Epithelial cell of esophagus (primary cell): Measurements from ENCODE around the gene GRIK1.

Experiments
- DNase-seq: peaks from one replicate; pipeline ENCODE4 v3.0.0; 2010; ENCODE audit warnings: low read depth
- H3K4me3 ChIP-seq: 2 replicates; pipeline ENCODE4 v1.5.1; 2011; ENCODE audit warnings: mild to moderate bottlenecking, low read length, control low read depth
- CTCF ChIP-seq: IDR thresholded peaks from 2 replicates; pipeline ENCODE4 v1.5.1; 2011; ENCODE audit warnings: low read depth, mild to moderate bottlenecking, low read length, control low read depth, inconsistent platforms; ENCODE audit not compliant: insufficient read depth; ENCODE audit errors: missing control alignments

Gene GRIK1

GRCh38 chr21:29739176-29739575 is 200.6 kb downstream of the GRIK1 start:
- no peak overlapping the region for H3K4me3 ChIP-seq
- DNase-seq: no peak
- TF ChIP-seq CTCF: no peak

- no peak for TF ChIP-seq CTCF
- DNase-seq: no peak
- H3K4me3 ChIP-seq: no peak overlapping the region
Observed at GRCh38 chr21:29738730-29739129, 201.1 kb downstream of the GRIK1 start.

GRCh38 chr21:29737186-29737585 is 202.6 kb downstream of the GRIK1 start:
- DNase-seq: no peak
- H3K4me3 ChIP-seq: no peak overlapping the region
- TF ChIP-seq CTCF: no peak

GRCh38 chr21:29730281-29730680 is 209.5 kb downstream of the GRIK1 start:
- TF ChIP-seq CTCF: no peak
- H3K4me3 ChIP-seq: no peak overlapping the region
- DNase-seq: no peak

GRCh38 chr21:29726044-29726443 is 213.8 kb downstream of the GRIK1 start:
- H3K4me3 ChIP-seq: no peak overlapping the region
- TF ChIP-seq CTCF: no peak
- DNase-seq: no peak

GRCh38 chr21:29725025-29725736 is 214.6 kb downstream of the GRIK1 start:
- no peak overlapping the region for H3K4me3 ChIP-seq
- DNase-seq: no peak
- TF ChIP-seq CTCF: no peak

- no peak for TF ChIP-seq CTCF
- H3K4me3 ChIP-seq: no peak overlapping the region
- no peak for DNase-seq
Observed at GRCh38 chr21:29721964-29722363, 217.8 kb downstream of the GRIK1 start.
